HG03571 (cell line): Measurements from ENCODE around the gene GGA2.

Experiments used
- ATAC-seq: cut with Tn5 transposase; IDR thresholded peaks from one replicate; pipeline ENCODE4 v1.9.1; 2021; ENCODE audit not compliant: unreplicated experiment

GGA2 gene

GRCh38 chr16:23420011-23420410 is 90.3 kb downstream of the GGA2 start:
- ATAC-seq = no peak

- no peak for ATAC-seq
Measured at GRCh38 chr16:23416816-23417215, 93.5 kb downstream of the GGA2 start.

- no peak for ATAC-seq
Measured at GRCh38 chr16:23414731-23415130, 95.6 kb downstream of the GGA2 start.
